NT2/D1 (cell line): ENCODE data around the gene TMSB10.

Experiments used
- SUZ12 ChIP-seq: IDR thresholded peaks from 2 replicates; pipeline ENCODE4 v1.6.1; 2011; ENCODE audit not compliant: insufficient read length, insufficient read depth; ENCODE audit errors: extremely low read depth
- YY1 ChIP-seq: IDR thresholded peaks from 2 replicates; pipeline ENCODE4 v1.6.1; 2011; ENCODE audit not compliant: insufficient read length, insufficient read depth
- ZNF274 ChIP-seq: IDR thresholded peaks from 2 replicates; pipeline ENCODE4 v1.6.1; 2011; ENCODE audit warnings: mild to moderate bottlenecking, low read depth, low read length

DNA sequence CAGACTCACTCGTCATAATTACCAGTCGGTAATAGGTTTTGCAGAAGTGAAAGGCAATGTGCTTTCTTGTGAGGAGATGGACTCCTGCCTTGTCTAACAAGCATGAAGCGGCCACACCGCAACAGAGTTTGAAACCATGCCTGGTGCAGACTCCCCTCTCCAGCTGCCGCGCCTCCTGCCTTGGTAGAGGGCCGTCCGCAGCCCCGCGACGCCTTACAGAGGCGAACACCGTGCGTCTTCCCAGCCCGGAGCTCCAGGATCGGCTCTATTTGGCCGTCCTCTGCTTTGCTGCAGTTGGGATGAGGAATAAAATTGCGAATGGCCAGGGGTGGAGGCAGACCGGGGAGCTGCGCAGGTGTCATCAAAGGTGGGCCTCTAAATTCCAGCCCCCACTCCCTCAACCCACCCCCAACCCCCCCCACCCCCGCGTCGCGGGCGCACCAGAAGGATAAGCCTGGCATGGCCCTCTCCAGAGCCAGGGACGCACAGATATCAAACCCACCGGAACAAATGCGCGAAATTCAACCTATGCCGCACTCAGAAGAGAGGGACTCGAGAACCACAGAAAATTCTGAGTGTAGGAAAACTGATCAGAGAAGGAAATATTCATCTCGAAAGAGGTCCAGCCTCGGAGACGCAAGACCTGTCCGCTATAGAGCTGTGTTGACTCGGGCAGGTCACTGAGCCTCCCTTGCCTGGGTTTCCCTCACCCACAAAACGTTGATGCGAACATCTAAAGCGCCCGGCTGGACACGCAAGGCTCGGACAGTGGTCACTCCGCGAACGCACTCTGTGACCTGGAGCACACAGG, 25.7 kb upstream of the TMSB10 start:
- TF ChIP-seq ZNF274 (no peak), YY1 (no peak), SUZ12 (no peak)
